GM18505 (cell line): Measurements from ENCODE around the gene RHEB.

Experiments used
- ATAC-seq: cut with Tn5 transposase; IDR thresholded peaks from one replicate; pipeline ENCODE4 v1.9.1; 2021; ENCODE audit not compliant: unreplicated experiment
- POLR2A ChIP-seq: IDR thresholded peaks from 4 replicates; pipeline ENCODE4 v1.6.1; 2011; ENCODE audit warnings: borderline replicate concordance; ENCODE audit not compliant: insufficient read depth, insufficient read length; ENCODE audit errors: extremely low read depth

Gene RHEB

GRCh38 chr7:151503902-151504714 lies 15.6 kb downstream of the RHEB start:
- no peak for TF ChIP-seq POLR2A
- no peak for ATAC-seq

- TF ChIP-seq POLR2A: no peak
- ATAC-seq: no peak
Measured at GRCh38 chr7:151501676-151502075, 18.0 kb downstream of the RHEB start.

- ATAC-seq: no peak
- no peak for TF ChIP-seq POLR2A
Measured at GRCh38 chr7:151498495-151498894, 21.2 kb downstream of the RHEB start.

- TF ChIP-seq POLR2A: no peak
- no peak for ATAC-seq
Measured at GRCh38 chr7:151497306-151497871, 22.3 kb downstream of the RHEB start.

GRCh38 chr7:151495360-151495759 lies 24.3 kb downstream of the RHEB start:
- no peak for TF ChIP-seq POLR2A
- ATAC-seq: no peak

- ATAC-seq: no peak
- TF ChIP-seq POLR2A: no peak
Measured at GRCh38 chr7:151494298-151495284, 25.1 kb downstream of the RHEB start.

GRCh38 chr7:151493083-151493482 lies 26.6 kb downstream of the RHEB start:
- ATAC-seq: no peak

GRCh38 chr7:151491859-151492258 lies 27.8 kb downstream of the RHEB start:
- ATAC-seq: no peak
- TF ChIP-seq POLR2A: no peak

More at GRCh38 chr7:151493083-151493482, 26.6 kb downstream of the RHEB start:
- no peak for TF ChIP-seq POLR2A

GRCh38 chr7:151490456-151491105 lies 29.1 kb downstream of the RHEB start:
- ATAC-seq: no peak
- no peak for TF ChIP-seq POLR2A

GRCh38 chr7:151489498-151489897 lies 30.2 kb downstream of the RHEB start:
- no peak for ATAC-seq
- TF ChIP-seq POLR2A: no peak

GRCh38 chr7:151488096-151488495 lies 31.6 kb downstream of the RHEB start:
- no peak for ATAC-seq
- TF ChIP-seq POLR2A: no peak

- ATAC-seq: no peak
- TF ChIP-seq POLR2A: no peak
Measured at GRCh38 chr7:151487228-151487627, 32.5 kb downstream of the RHEB start.

- ATAC-seq: no peak
- TF ChIP-seq POLR2A: no peak
Measured at GRCh38 chr7:151486074-151486473, 33.6 kb downstream of the RHEB start.

- ATAC-seq: no peak
- TF ChIP-seq POLR2A: no peak
Measured at GRCh38 chr7:151484971-151485707, 34.6 kb downstream of the RHEB start.
